ENCODE results near the gene ALDH8A1.

The ALDH8A1 gene

DNA sequence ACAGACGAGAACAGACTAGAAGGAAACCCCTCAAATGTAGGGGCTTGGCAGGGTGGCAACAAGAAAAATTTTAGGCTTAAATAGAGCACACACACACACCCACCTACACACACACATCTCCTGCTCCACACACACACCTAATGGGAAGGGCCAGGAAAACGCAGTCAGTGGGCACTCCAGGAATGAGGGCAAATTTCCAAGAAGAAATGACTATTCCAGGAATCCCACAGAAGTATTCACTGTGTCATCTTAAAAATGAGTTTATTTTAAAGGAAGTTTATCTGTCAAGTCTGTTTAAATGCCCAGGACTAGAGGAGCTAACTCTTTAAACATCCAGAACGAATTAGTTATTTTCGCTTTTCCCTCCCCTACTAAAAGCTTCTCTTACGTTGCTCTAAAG lies 13.0 kb downstream of the ALDH8A1 start:
- DNase-seq (ENCODE audit: low spot score) (no peak), ATAC-seq (ENCODE audit: low read depth) (peak; percentile 64; the same call in 2 of the 3 replicates)
- Histone ChIP-seq H3K4me3 (ENCODE audit: severe bottlenecking) (no peak overlapping the region), H3K36me3 (ENCODE audit: low read depth) (no peaks in the 10 kb centered on the region), H3K27me3 (ENCODE audit: insufficient read depth, poor library complexity, severe bottlenecking) (no peaks in the 10 kb centered on the region), H3K27ac (ENCODE audit: poor library complexity, severe bottlenecking) (peak overlapping the region; percentile 57), H3K9me3 (ENCODE audit: severe bottlenecking) (no peaks in the 10 kb centered on the region), H3K4me1 (ENCODE audit: insufficient read depth, poor library complexity, severe bottlenecking) (peaks cover 18% of the 10 kb centered on the region)
- TF ChIP-seq, protein P1, sequence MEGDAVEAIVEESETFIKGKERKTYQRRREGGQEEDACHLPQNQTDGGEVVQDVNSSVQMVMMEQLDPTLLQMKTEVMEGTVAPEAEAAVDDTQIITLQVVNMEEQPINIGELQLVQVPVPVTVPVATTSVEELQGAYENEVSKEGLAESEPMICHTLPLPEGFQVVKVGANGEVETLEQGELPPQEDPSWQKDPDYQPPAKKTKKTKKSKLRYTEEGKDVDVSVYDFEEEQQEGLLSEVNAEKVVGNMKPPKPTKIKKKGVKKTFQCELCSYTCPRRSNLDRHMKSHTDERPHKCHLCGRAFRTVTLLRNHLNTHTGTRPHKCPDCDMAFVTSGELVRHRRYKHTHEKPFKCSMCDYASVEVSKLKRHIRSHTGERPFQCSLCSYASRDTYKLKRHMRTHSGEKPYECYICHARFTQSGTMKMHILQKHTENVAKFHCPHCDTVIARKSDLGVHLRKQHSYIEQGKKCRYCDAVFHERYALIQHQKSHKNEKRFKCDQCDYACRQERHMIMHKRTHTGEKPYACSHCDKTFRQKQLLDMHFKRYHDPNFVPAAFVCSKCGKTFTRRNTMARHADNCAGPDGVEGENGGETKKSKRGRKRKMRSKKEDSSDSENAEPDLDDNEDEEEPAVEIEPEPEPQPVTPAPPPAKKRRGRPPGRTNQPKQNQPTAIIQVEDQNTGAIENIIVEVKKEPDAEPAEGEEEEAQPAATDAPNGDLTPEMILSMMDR (IDR thresholded peaks at IDR 0.05; ENCODE audit: poor library complexity, severe bottlenecking): no peak

DNA sequence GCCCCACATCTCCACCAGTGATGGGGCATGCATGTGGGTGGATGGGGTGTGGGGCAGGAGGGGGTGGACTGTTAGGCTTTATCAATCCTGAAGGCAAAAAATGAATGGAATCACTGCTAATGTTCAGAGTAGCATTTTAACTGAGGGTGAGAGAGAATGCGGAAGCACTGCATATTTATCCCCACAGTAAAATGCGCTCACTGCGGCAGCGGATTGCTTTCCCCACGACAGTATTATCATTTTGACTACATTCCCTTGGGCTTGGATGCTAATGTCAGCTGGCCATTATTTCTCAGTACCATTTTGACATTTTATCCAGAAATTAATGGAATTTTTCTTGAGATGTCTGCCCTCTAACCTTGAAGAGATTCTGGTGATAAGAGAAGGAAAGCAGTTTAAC lies 13.4 kb downstream of the ALDH8A1 start:
- Histone ChIP-seq H3K36me3 (ENCODE audit: low read depth) (no peaks in the 10 kb centered on the region), H3K27me3 (ENCODE audit: insufficient read depth, poor library complexity, severe bottlenecking) (no peaks in the 10 kb centered on the region), H3K4me3 (ENCODE audit: severe bottlenecking) (no peak overlapping the region), H3K9me3 (ENCODE audit: severe bottlenecking) (no peaks in the 10 kb centered on the region), H3K4me1 (ENCODE audit: insufficient read depth, poor library complexity, severe bottlenecking) (peaks cover 18% of the 10 kb centered on the region), H3K27ac (ENCODE audit: poor library complexity, severe bottlenecking) (peak overlapping the region; percentile 57)
- TF ChIP-seq, protein P1 (IDR thresholded peaks at IDR 0.05; ENCODE audit: poor library complexity, severe bottlenecking): no peak
- DNase-seq (ENCODE audit: low spot score) (no peak), ATAC-seq (ENCODE audit: low read depth) (no peak)

DNA sequence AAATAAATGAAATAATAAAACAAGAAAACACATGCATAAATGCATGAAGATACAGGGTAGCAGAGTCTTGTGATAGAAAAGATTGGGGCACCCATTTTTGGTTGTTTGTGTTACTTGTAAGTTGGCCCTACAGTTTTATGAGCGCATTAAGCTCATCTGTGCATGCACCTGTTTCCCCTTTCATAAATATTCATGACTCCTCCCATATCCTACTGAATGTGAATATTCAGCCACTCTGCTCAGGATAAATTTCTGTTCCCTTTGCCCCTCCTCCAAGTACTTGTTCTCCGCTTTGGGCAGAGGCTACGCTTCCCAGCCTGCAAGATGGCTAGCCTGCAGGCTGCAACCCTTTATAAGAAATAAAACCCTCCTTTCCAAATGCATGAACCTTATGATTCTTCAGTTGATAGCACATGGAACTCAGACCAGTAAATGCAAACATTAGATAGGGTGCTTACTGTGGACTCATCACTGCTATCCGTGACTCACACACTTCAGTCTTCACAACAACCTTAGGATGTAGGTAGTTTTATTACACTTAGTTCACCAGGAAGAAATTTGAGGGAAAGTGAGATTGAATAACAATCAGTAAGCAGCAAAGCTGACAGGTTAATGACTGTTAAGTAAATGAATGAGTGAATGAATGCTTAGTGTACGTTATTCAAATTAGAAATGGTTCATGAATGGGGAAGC lies 15.0 kb downstream of the ALDH8A1 start:
- ATAC-seq (ENCODE audit: low read depth) (peak; percentile 75; the same call in 2 of the 3 replicates), DNase-seq (ENCODE audit: low spot score) (no peak)
- Histone ChIP-seq H3K9me3 (ENCODE audit: severe bottlenecking) (no peaks in the 10 kb centered on the region), H3K4me3 (ENCODE audit: severe bottlenecking) (no peak overlapping the region), H3K27ac (ENCODE audit: poor library complexity, severe bottlenecking) (peak overlapping the region; percentile 57), H3K27me3 (ENCODE audit: insufficient read depth, poor library complexity, severe bottlenecking) (no peaks in the 10 kb centered on the region), H3K4me1 (ENCODE audit: insufficient read depth, poor library complexity, severe bottlenecking) (peaks cover 18% of the 10 kb centered on the region), H3K36me3 (ENCODE audit: low read depth) (no peaks in the 10 kb centered on the region)
- TF ChIP-seq, protein P1 (IDR thresholded peaks at IDR 0.05; ENCODE audit: poor library complexity, severe bottlenecking): no peak

DNA sequence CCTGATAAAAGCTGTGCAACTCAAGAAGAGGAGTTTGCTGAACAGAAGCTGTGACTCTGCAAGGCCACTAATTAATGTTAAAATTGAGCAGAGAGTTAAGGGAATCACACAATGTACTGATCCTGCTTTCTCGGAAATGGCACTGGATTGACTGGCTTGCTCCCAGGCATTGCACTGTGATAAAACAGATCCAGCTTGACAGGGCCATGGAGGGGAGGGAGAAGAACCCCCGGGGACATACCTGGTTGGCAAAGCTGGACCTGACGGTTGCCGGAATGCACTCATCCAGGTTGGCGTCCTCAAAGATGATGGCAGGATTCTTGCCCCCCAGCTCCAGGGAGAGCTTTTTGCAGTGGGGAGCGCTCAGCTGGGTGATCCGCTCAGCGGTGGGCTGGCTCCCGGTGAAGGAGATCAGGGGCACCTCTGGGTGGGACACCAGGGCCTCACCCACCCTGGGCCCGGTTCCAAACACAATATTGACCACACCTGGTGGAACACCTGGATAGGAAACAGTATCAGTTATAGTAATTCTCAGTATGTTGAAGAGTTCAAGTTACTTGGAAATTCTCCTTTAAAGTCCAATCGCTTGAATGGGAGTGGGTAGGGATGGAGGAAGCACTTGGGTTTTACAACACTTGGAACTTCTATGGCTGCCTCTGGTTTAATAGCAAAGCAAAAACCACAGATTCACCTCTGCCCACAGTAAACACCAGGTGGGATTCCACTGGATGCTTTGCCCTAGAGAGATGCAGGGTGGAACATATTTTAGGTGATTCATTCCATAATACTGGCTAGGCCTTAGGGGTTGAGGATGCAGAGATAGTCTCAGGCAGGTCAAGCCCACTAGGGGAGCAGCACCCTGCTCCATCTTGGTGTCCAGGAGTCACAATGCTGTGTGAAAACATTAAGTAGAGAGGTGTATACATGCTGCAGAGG lies 17.1 kb downstream of the ALDH8A1 start:
- H3K27ac ChIP-seq (ENCODE audit: poor library complexity, severe bottlenecking): no peak overlapping the region
- no peak for ATAC-seq (ENCODE audit: low read depth)
- TF ChIP-seq, protein P1 (IDR thresholded peaks at IDR 0.05; ENCODE audit: poor library complexity, severe bottlenecking): no peak
- no peak overlapping the region for H3K4me3 ChIP-seq (ENCODE audit: severe bottlenecking)
- peaks cover 18% of the 10 kb centered on the region for H3K4me1 ChIP-seq (ENCODE audit: insufficient read depth, poor library complexity, severe bottlenecking)
- H3K9me3 ChIP-seq (ENCODE audit: severe bottlenecking): no peaks in the 10 kb centered on the region
- DNase-seq (ENCODE audit: low spot score): no peak
- H3K27me3 ChIP-seq (ENCODE audit: insufficient read depth, poor library complexity, severe bottlenecking): no peaks in the 10 kb centered on the region
- H3K36me3 ChIP-seq (ENCODE audit: low read depth): no peaks in the 10 kb centered on the region

Measured in RWPE2 (cell line).